SK-N-SH treated with all-trans-retinoic acid at 6 μM for 48 hours (cell line): Measurements from ENCODE around the gene FKBP4.

Experiments used
- GLIS3 ChIP-seq: fragments of 250-450 bp; sonication (Bioruptor Pico); IDR thresholded peaks from 2 replicates; pipeline ENCODE4 v1.5.0; 2020; ENCODE audit warnings: mild to moderate bottlenecking, moderate library complexity
- OSR1 ChIP-seq: fragments of 250-450 bp; sonication (Bioruptor Pico); IDR thresholded peaks from 2 replicates; pipeline ENCODE4 v1.8.0; 2022; ENCODE audit warnings: moderate library complexity, mild to moderate bottlenecking, inconsistent platforms
- ZFP30 ChIP-seq: fragments of 450-650 bp; formaldehyde crosslinking; IDR thresholded peaks from 2 replicates; pipeline ENCODE4 v1.5.0; 2022; ENCODE audit warnings: mild to moderate bottlenecking, moderate library complexity
- TF ChIP-seq, protein P1 (sequence below): fragments of 250-450 bp; sonication (Bioruptor Pico); IDR thresholded peaks from 2 replicates; pipeline ENCODE4 v1.8.0; 2021; ENCODE audit warnings: low read depth, mild to moderate bottlenecking, moderate library complexity, borderline replicate concordance
- TF ChIP-seq, protein P2 (sequence below): fragments of 250-450 bp; sonication (Bioruptor Pico); IDR thresholded peaks from 2 replicates; pipeline ENCODE4 v1.5.1; 2020; ENCODE audit warnings: low read depth, mild to moderate bottlenecking, moderate library complexity

DNA sequence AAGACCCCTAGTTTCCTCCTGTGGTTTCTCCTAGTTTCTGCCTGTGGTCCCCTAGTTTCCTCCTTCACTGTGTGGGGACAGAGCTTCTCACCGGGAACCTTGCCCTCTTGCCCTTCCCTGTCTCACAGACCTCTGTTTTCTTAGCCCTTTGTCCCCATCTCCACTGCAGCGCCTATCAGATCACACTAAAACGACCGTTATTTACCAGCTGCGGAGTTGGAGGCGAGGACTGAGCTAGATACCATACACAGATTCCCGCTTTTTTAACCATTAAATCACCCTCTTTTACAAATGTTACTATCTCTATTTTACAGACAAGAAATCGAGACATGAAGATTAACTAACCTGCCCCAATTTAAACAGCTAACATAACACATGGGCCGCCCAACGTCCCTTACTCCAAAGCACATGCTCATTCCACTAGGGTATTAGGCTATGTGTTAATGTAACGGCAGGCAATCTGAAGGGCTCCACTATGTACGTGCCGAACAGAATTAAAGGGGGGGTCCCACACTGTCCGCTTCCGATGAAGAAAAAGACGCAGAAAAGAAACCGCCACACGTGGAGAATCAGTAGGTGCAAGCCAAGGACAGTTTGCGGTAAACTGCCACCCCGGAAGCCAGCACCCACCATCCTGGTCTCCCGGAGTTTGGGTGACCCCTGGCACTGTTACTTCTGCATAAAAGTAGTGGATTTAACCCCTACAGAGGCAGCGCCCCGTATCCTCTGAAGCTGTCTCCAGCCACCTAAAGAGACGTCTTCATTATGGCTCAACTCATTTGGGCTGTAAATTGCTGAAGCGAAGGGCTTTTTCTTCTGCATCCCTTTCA lies 1.9 kb upstream of the FKBP4 start:
- TF ChIP-seq, protein P1, sequence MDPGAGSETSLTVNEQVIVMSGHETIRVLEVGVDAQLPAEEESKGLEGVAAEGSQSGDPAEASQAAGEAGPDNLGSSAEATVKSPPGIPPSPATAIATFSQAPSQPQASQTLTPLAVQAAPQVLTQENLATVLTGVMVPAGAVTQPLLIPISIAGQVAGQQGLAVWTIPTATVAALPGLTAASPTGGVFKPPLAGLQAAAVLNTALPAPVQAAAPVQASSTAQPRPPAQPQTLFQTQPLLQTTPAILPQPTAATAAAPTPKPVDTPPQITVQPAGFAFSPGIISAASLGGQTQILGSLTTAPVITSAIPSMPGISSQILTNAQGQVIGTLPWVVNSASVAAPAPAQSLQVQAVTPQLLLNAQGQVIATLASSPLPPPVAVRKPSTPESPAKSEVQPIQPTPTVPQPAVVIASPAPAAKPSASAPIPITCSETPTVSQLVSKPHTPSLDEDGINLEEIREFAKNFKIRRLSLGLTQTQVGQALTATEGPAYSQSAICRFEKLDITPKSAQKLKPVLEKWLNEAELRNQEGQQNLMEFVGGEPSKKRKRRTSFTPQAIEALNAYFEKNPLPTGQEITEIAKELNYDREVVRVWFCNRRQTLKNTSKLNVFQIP (CRISPR knock-in tag), result no peak
- TF ChIP-seq, protein P2, sequence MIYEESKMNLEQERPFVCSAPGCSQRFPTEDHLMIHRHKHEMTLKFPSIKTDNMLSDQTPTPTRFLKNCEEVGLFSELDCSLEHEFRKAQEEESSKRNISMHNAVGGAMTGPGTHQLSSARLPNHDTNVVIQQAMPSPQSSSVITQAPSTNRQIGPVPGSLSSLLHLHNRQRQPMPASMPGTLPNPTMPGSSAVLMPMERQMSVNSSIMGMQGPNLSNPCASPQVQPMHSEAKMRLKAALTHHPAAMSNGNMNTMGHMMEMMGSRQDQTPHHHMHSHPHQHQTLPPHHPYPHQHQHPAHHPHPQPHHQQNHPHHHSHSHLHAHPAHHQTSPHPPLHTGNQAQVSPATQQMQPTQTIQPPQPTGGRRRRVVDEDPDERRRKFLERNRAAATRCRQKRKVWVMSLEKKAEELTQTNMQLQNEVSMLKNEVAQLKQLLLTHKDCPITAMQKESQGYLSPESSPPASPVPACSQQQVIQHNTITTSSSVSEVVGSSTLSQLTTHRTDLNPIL (CRISPR knock-in tag), result no peak
- TF ChIP-seq OSR1 (CRISPR knock-in tag), result no peak
- no peak for TF ChIP-seq ZFP30 (CRISPR knock-in tag)
- no peak for TF ChIP-seq GLIS3 (CRISPR knock-in tag)
